A549 (cell line): Measurements from ENCODE around the gene TIE1.

Experiments used
- CHD2 ChIP-seq: fragments of 150-350 bp; IDR thresholded peaks from 2 replicates; pipeline ENCODE4 v1.6.1; 2014; ENCODE audit warnings: low read length; ENCODE audit not compliant: partially characterized antibody
- EHMT2 ChIP-seq: fragments of 200-600 bp; sonication (generic); IDR thresholded peaks from 2 replicates; pipeline ENCODE4 v1.6.1; 2016; ENCODE audit warnings: antibody characterized with exemption, low read depth, mild to moderate bottlenecking, moderate library complexity
- EP300 ChIP-seq, 2 experiments: fragments of >200 bp; sonication (Bioruptor Twin); formaldehyde crosslinking; IDR thresholded peaks; 2 replicates in 1 of 2; 3 replicates in 1 of 2; pipeline ENCODE4 v1.6.1; 2016 to 2017
- FOSL2 ChIP-seq, 2 experiments: fragments of 450-650 bp in 1 of 2; fragments of >200 bp in 1 of 2; sonication (Bioruptor Twin) in 1 of 2; formaldehyde crosslinking; IDR thresholded peaks; 2 replicates each; pipeline versions ENCODE4 v1.5.0 to v1.6.1; 2016 to 2020; ENCODE audit warnings: mild to moderate bottlenecking in 1 of 2, moderate library complexity in 1 of 2
- HEYL ChIP-seq: fragments of 250-450 bp; sonication (Bioruptor Pico); IDR thresholded peaks from 2 replicates; pipeline ENCODE4 v1.8.0; 2021; ENCODE audit warnings: mild to moderate bottlenecking, moderate library complexity
- MAFK ChIP-seq: fragments of 450-650 bp; IDR thresholded peaks from 2 replicates; pipeline ENCODE4 v1.6.1; 2014; ENCODE audit not compliant: partially characterized antibody
- MYC ChIP-seq: IDR thresholded peaks from 2 replicates; pipeline ENCODE4 v1.6.1; 2012; ENCODE audit warnings: mild to moderate bottlenecking, inconsistent platforms, low read length, improper control_type of control experiment, borderline replicate concordance
- POLR2A ChIP-seq: IDR thresholded peaks from 2 replicates; pipeline ENCODE4 v1.6.1; 2012; ENCODE audit warnings: mild to moderate bottlenecking, low read length
- POLR2AphosphoS2 ChIP-seq: conservative IDR thresholded peaks from 2 replicates; pipeline ENCODE4 v1.6.1; 2012; ENCODE audit warnings: low read length, improper control_type of control experiment, inconsistent platforms
- SREBF2 ChIP-seq: fragments of 450-650 bp; IDR thresholded peaks from 2 replicates; pipeline ENCODE4 v1.6.1; 2014; ENCODE audit warnings: mild to moderate bottlenecking, moderate library complexity
- TF ChIP-seq, protein P1 (sequence below): fragments of >200 bp; sonication (Bioruptor Twin); formaldehyde crosslinking; IDR thresholded peaks from 3 replicates; pipeline ENCODE4 v1.5.1; 2016
- TF ChIP-seq, protein P2 (sequence below): IDR thresholded peaks from 2 replicates; pipeline ENCODE4 v1.6.1; 2012
- TF ChIP-seq, protein P3 (sequence below): IDR thresholded peaks from 2 replicates; pipeline ENCODE4 v1.6.1; 2012; ENCODE audit warnings: low read depth, borderline replicate concordance
- TF ChIP-seq, protein P4 (sequence below): fragments of 150-350 bp; IDR thresholded peaks from 2 replicates; pipeline ENCODE4 v1.6.1; 2014; ENCODE audit warnings: low read depth, mild to moderate bottlenecking, low read length

DNA sequence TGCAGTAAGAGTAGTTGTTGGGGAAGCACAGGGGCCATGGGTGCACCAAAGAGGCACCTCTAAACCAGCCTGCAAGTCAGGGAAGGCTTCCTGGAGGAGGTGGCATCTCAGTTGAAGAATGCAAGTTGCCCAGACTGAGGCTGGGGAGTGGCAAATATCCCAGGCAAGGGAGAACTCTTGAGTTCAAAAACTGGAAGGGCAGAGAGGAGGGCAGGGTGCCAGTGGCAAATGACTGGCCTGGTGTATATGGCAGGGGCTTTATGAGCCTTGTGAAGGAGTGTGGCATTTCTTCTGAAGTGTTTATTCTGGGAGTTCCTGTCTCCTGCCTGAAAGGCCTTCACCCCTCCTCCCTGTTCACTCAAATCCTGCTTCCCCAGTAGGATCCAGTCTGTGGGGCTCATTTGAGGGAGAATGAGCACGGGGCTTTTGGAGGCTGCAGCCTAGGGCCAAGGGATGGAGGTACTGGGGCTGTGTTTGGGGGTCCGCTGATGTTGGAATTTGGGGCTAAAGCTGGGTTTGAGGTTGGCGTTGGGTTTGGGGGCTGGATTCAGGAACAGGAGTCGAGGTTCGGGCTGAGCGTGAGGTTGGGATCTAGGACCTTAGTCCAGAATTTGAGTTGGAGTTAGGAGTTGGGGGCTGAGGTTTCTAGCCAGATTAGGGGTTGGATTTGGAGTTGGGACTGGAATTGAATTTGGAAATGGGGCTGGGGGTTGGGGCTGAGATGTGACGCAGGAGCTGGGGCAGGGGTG lies 31.0 kb upstream of the TIE1 start, which contains the start of gene TMEM125:
- no peak for TF ChIP-seq POLR2A
- TF ChIP-seq, protein P1, sequence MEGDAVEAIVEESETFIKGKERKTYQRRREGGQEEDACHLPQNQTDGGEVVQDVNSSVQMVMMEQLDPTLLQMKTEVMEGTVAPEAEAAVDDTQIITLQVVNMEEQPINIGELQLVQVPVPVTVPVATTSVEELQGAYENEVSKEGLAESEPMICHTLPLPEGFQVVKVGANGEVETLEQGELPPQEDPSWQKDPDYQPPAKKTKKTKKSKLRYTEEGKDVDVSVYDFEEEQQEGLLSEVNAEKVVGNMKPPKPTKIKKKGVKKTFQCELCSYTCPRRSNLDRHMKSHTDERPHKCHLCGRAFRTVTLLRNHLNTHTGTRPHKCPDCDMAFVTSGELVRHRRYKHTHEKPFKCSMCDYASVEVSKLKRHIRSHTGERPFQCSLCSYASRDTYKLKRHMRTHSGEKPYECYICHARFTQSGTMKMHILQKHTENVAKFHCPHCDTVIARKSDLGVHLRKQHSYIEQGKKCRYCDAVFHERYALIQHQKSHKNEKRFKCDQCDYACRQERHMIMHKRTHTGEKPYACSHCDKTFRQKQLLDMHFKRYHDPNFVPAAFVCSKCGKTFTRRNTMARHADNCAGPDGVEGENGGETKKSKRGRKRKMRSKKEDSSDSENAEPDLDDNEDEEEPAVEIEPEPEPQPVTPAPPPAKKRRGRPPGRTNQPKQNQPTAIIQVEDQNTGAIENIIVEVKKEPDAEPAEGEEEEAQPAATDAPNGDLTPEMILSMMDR, result no peak
- TF ChIP-seq, protein P2, sequence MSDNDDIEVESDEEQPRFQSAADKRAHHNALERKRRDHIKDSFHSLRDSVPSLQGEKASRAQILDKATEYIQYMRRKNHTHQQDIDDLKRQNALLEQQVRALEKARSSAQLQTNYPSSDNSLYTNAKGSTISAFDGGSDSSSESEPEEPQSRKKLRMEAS, result no peak
- TF ChIP-seq HEYL (CRISPR knock-in tag), result no peak
- no peak for TF ChIP-seq FOSL2 (IDR thresholded peaks at IDR 0.05)
- TF ChIP-seq FOSL2 (CRISPR knock-in tag; IDR thresholded peaks at IDR 0.05), result no peak
- no peak for TF ChIP-seq MYC
- TF ChIP-seq EHMT2, result no peak
- no peak for TF ChIP-seq CHD2
- TF ChIP-seq POLR2AphosphoS2, result no peak
- TF ChIP-seq MAFK, result no peak
- no peak for TF ChIP-seq EP300 (IDR thresholded peaks at IDR 0.05)
- no peak for TF ChIP-seq SREBF2
- TF ChIP-seq, protein P3, sequence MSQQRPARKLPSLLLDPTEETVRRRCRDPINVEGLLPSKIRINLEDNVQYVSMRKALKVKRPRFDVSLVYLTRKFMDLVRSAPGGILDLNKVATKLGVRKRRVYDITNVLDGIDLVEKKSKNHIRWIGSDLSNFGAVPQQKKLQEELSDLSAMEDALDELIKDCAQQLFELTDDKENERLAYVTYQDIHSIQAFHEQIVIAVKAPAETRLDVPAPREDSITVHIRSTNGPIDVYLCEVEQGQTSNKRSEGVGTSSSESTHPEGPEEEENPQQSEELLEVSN, result no peak
- TF ChIP-seq, protein P4, sequence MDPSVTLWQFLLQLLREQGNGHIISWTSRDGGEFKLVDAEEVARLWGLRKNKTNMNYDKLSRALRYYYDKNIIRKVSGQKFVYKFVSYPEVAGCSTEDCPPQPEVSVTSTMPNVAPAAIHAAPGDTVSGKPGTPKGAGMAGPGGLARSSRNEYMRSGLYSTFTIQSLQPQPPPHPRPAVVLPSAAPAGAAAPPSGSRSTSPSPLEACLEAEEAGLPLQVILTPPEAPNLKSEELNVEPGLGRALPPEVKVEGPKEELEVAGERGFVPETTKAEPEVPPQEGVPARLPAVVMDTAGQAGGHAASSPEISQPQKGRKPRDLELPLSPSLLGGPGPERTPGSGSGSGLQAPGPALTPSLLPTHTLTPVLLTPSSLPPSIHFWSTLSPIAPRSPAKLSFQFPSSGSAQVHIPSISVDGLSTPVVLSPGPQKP, result no peak
